ENCODE results near the gene TRMT44. TPM values are rescaled to one million over a fixed set of nuclear protein-coding genes. Genes with fewer than 3 reads are reported as not detected.
"Not testable (repeated sequence)": the region's sequence is repeated elsewhere in the genome, so short reads cannot be mapped to it uniquely, and the experiment has no call there.

Gene TRMT44
- total RNA-seq, 1 donor = 21.7 TPM

DNA sequence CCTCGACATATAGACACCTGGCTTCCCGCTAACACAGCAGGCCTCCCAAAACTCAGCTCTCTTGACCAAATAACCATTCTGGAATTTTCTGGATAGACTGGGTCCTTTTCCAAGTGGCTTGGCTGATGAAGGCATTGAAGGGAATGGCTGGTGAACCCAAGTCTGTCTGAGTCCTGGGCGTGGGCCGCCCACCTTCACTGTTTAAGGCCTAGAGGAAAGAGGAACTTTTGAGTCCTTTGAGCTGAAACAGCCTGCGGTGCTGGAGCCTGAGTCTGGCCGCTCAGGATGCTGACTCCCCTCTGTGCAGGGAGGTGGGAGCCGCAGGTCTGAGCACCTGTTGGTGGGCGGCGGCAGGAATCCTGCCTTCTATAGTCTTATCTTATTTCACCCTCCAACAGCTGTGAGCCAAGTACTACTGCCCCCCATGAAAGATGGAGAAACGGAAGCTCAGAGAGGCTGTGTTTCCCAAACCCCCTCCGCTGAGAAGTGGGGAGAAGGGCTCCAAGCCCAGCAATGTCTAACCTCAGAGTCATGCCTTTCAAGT is 23.4 kb upstream of the TRMT44 start:
- Histone ChIP-seq H3K27me3 (ENCODE audit: insufficient read depth, low read length) (no peaks in the 10 kb centered on the region), H3K36me3 (ENCODE audit: insufficient read depth, low read length) (peaks cover 19% of the 10 kb centered on the region), H3K4me3 (ENCODE audit: insufficient read depth, low read length) (no peak overlapping the region), H4K20me1 (ENCODE audit: insufficient read depth, low read length) (peaks cover 44% of the 10 kb centered on the region), H3K79me2 (ENCODE audit: insufficient read depth, low read length) (peaks cover 30% of the 10 kb centered on the region), H3K27ac (ENCODE audit: low read depth, low read length) (no peak overlapping the region), H2AFZ (ENCODE audit: low read length) (no peak overlapping the region), H3K4me1 (ENCODE audit: insufficient read depth, low read length) (peaks cover 4% of the 10 kb centered on the region), H3K4me2 (ENCODE audit: insufficient read depth, low read length) (no peak overlapping the region), H3K9me3 (ENCODE audit: low read depth, low read length) (no peaks in the 10 kb centered on the region)
- TF ChIP-seq, protein P1, sequence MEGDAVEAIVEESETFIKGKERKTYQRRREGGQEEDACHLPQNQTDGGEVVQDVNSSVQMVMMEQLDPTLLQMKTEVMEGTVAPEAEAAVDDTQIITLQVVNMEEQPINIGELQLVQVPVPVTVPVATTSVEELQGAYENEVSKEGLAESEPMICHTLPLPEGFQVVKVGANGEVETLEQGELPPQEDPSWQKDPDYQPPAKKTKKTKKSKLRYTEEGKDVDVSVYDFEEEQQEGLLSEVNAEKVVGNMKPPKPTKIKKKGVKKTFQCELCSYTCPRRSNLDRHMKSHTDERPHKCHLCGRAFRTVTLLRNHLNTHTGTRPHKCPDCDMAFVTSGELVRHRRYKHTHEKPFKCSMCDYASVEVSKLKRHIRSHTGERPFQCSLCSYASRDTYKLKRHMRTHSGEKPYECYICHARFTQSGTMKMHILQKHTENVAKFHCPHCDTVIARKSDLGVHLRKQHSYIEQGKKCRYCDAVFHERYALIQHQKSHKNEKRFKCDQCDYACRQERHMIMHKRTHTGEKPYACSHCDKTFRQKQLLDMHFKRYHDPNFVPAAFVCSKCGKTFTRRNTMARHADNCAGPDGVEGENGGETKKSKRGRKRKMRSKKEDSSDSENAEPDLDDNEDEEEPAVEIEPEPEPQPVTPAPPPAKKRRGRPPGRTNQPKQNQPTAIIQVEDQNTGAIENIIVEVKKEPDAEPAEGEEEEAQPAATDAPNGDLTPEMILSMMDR (IDR thresholded peaks at IDR 0.05; ENCODE audit: extremely low read depth, low read depth, low read length) = no peak
- no peak for DNase-seq (ENCODE audit: insufficient read length, low spot score, missing footprints)

GRCh38 chr4:8419222-8420041 is 21.1 kb upstream of the TRMT44 start:
- Histone ChIP-seq H3K27ac (ENCODE audit: low read depth, low read length) (peak overlapping the region; percentile 17), H3K79me2 (ENCODE audit: insufficient read depth, low read length) (peaks cover 39% of the 10 kb centered on the region), H3K36me3 (ENCODE audit: insufficient read depth, low read length) (peaks cover 15% of the 10 kb centered on the region), H3K27me3 (ENCODE audit: insufficient read depth, low read length) (no peaks in the 10 kb centered on the region), H2AFZ (ENCODE audit: low read length) (no peak overlapping the region), H3K4me1 (ENCODE audit: insufficient read depth, low read length) (peaks cover 4% of the 10 kb centered on the region), H3K9me3 (ENCODE audit: low read depth, low read length) (no peaks in the 10 kb centered on the region), H3K4me2 (ENCODE audit: insufficient read depth, low read length) (peak overlapping the region; percentile 43), H3K4me3 (ENCODE audit: insufficient read depth, low read length) (no peak overlapping the region), H4K20me1 (ENCODE audit: insufficient read depth, low read length) (peaks cover 42% of the 10 kb centered on the region)
- TF ChIP-seq, protein P1 (IDR thresholded peaks at IDR 0.05; ENCODE audit: extremely low read depth, low read depth, low read length) = no peak
- DNase-seq (ENCODE audit: insufficient read length, low spot score, missing footprints) = no peak

GRCh38 chr4:8420151-8420550 is 20.4 kb upstream of the TRMT44 start:
- H3K4me3 ChIP-seq (ENCODE audit: insufficient read depth, low read length); H2AFZ ChIP-seq (ENCODE audit: low read length); H3K36me3 ChIP-seq (ENCODE audit: insufficient read depth, low read length); DNase-seq (ENCODE audit: insufficient read length, low spot score, missing footprints); H3K9me3 ChIP-seq (ENCODE audit: low read depth, low read length); H3K4me2 ChIP-seq (ENCODE audit: insufficient read depth, low read length); H3K27me3 ChIP-seq (ENCODE audit: insufficient read depth, low read length); H3K27ac ChIP-seq (ENCODE audit: low read depth, low read length); H3K4me1 ChIP-seq (ENCODE audit: insufficient read depth, low read length): not testable (repeated sequence)
- peaks cover 42% of the 10 kb centered on the region for H3K79me2 ChIP-seq (ENCODE audit: insufficient read depth, low read length)
- H4K20me1 ChIP-seq (ENCODE audit: insufficient read depth, low read length) = peaks cover 38% of the 10 kb centered on the region

GRCh38 chr4:8422327-8422726 is 18.2 kb upstream of the TRMT44 start:
- H2AFZ ChIP-seq (ENCODE audit: low read length) = no peak overlapping the region
- H3K36me3 ChIP-seq (ENCODE audit: insufficient read depth, low read length) = no peaks in the 10 kb centered on the region
- TF ChIP-seq, protein P1 (IDR thresholded peaks at IDR 0.05; ENCODE audit: extremely low read depth, low read depth, low read length) = no peak
- no peak overlapping the region for H3K27ac ChIP-seq (ENCODE audit: low read depth, low read length)
- no peaks in the 10 kb centered on the region for H3K27me3 ChIP-seq (ENCODE audit: insufficient read depth, low read length)
- no peak overlapping the region for H3K4me3 ChIP-seq (ENCODE audit: insufficient read depth, low read length)
- H3K4me2 ChIP-seq (ENCODE audit: insufficient read depth, low read length) = no peak overlapping the region
- H3K9me3 ChIP-seq (ENCODE audit: low read depth, low read length) = no peaks in the 10 kb centered on the region
- peaks cover 31% of the 10 kb centered on the region for H4K20me1 ChIP-seq (ENCODE audit: insufficient read depth, low read length)
- H3K4me1 ChIP-seq (ENCODE audit: insufficient read depth, low read length) = peaks cover 5% of the 10 kb centered on the region
- peaks cover 47% of the 10 kb centered on the region for H3K79me2 ChIP-seq (ENCODE audit: insufficient read depth, low read length)
- DNase-seq (ENCODE audit: insufficient read length, low spot score, missing footprints) = no peak
